Stimulated activated CD8-positive, alpha-beta memory T cell treated with anti-CD3 and anti-CD28 coated beads, Interleukin-15, amount 100 ng/mL, for 48 hours (primary cell): ENCODE measurements around the gene MAP3K6.

Experiments used
- DNase-seq, 2 donors: peaks; one replicate each; pipeline ENCODE4 v3.0.0-alpha.2; 2020; ENCODE audit warnings: low read depth in 2 of 2

MAP3K6 gene

DNA sequence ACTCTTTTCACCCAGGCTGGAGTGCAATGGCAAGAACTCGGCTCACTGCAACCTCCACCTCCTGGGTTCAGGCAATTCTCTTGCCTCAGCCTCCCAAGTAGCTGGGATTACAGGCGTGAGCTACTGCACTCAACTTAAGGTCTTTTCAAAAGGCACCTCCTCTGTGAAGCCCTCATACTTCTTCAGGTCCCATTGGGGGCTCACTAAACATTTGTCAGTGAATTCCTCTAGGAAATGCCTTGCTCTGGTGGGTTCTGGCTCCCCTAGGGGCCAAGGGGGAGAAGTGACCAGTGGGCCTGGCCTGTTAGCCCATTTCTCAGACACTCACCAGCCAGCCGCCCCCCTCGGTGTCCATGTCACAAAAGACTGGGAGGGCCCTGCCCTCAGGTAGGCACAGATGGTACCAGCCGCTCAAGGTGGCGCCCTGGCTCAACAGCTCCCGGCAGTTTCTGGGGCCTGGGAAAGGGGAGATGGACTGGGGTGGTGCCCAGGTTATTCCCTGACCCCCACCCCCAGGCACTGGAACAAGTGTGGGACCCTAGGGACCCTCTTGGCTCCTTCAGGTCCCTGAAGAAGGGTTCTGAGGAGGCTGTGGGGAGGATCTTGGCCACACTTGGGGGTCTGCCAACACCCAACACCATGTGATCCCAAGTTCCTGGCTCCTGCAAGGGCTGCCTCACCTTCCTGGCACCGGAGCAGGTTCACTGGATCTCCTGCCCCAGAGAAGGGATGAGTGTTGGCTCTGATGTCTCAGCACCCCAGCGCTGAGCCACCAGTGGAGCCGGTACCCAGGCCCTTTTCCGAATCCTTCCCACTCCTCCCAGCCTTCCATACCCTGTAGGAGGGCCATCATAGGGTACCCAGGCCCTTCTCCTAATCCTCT, 6.3 kb upstream of the MAP3K6 start:
- no peak for DNase-seq

GRCh38 chr1:27372022-27372807, 5.5 kb upstream of the MAP3K6 start:
- no peak for DNase-seq

- DNase-seq = no peak
These were observed 2.3 kb upstream of the MAP3K6 start for GRCh38 chr1:27368869-27369582.

DNA sequence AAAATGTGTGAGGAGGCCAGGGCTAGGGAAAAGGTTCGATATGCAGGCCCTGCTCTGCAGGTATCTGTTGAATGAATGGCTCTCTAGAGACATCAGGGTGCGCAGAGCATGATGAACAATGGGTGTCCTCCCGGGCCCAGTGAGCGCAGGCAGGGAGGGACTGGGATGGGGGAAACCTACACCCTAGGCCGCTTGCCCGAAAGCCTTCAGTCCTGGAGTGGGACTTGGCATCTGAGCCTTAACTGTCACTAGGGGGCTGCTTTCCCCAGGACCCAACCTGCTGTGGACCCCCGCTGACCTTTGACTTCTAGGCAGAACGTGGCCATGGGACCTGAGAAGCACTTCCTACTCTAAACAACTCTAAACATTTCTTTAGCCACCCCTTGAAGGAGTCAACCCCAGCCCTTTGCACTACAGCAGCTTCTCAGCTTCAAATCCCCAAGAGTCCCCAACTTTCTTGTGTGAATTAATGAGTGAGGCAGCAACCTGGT, 444 bp upstream of the MAP3K6 start:
- no peak for DNase-seq

DNA sequence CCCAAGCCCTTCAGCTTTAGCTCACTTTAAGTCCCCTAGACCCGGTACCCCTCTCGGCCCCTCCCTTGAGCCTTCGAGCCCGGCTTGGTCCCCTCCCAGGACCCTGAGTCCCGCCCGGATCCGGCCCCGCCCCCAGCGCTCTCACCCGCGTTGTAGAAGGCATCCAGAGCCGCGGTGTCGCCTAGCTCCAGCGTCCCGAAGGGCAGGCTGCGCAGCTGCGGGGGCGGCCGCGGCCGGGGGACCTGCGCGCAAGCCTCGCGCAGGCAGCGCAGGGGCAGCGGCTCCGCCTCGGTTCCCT, 699 bp downstream of the MAP3K6 start:
- DNase-seq = peak; percentile 77 to 78

DNA sequence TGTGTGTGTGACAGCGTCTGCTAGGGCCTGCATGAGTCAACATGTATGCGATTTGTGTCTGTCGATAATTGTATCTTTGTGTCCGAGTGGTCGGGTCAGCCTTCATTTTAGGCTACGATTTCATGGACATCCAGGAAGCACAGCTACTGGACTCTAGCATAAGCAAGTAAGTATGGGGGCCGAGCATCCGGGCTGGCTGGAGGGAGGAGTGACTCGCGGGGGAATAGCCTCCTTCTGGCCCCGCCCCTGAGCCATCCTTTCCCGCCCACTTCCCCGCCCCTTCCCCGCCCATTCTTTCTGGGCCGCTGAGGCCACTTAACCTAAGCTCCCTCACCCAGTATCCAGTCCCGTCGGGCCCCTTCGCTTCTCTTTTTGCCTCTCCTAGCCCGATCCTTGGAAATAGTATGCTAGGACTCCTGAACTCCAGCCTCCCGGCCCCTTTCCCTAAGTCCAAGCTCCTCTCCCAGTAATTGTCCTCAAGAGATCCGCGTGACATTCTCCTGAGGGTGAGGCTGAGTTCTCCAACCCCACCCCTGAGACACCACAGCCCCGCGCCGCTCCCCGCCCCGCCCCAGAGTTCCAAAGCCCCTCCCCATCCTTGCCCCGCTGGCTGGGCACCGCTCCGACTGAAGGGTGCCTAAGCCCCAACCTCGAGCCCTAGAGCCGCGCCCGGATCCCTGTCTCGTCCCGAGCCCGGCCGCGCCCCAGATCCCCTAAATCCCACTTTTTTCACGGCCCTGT, 1.2 kb downstream of the MAP3K6 start:
- peak in 1 of 2 donors; percentile 74 for DNase-seq

GRCh38 chr1:27364696-27365371, 1.9 kb downstream of the MAP3K6 start:
- DNase-seq = no peak

DNA sequence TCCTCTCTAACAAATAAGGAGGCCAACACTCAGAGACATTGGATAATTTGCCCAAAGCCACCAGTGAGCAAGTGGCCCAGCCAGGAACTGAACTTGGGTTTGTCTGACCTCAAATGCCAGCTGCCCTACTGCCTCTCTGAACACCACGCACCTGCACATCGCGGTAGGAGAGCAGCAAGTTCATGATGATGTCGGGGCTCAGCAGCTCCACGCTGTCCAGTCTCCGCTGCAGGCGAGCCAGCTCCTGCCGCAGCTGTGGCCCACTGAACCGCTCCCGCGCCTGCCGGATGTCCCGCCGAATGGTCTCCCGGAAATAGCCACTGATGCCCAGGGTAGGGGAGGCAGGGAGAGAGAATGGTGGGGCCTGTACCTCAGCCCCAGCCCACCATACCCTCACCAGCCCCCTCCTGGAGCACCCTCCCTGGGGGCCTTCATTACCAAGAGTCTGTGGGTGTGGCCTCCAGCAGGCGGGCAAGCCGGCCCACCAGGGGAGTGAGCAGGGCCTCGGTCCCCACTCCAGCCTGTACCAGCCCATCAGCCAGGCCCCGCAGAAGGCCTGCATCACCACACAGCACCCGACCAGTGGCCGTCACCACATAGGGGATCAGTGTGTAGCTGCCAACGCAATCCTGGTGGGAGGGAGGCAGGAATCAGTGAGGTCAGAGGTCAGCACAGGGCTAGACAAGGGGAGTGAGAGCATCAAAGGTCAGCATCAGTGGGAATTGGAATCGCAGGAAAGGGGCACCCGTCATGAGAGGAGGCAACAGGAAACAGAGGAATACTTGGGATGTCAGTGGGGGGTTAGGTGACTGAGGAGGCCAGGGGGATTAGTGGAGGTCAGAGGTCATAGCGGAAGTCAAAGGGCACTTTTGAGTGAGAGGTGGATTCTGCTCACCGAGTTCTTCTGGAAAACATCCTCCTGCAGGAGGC, 2.7 kb downstream of the MAP3K6 start:
- DNase-seq = no peak

- DNase-seq = no peak
These were observed 5.2 kb downstream of the MAP3K6 start for GRCh38 chr1:27361553-27361952.

DNA sequence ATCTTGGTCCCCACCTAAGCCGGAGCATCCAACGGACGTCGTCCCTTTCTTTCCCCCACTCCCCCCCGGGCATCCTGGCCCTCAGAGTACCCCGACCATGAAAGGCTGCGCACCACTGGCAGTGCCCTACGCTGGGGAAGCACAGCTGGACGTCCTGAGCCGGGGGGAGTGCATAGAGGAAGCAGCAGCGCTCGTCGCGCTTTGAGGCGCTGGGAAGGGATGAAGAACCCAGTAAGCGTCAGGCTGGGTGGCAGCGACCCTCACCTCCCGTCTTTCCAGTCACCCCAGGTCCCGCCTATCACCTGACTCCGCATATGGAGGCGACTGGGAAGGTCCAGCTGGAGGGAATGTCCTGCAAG, 5.7 kb downstream of the MAP3K6 start:
- no peak for DNase-seq

DNA sequence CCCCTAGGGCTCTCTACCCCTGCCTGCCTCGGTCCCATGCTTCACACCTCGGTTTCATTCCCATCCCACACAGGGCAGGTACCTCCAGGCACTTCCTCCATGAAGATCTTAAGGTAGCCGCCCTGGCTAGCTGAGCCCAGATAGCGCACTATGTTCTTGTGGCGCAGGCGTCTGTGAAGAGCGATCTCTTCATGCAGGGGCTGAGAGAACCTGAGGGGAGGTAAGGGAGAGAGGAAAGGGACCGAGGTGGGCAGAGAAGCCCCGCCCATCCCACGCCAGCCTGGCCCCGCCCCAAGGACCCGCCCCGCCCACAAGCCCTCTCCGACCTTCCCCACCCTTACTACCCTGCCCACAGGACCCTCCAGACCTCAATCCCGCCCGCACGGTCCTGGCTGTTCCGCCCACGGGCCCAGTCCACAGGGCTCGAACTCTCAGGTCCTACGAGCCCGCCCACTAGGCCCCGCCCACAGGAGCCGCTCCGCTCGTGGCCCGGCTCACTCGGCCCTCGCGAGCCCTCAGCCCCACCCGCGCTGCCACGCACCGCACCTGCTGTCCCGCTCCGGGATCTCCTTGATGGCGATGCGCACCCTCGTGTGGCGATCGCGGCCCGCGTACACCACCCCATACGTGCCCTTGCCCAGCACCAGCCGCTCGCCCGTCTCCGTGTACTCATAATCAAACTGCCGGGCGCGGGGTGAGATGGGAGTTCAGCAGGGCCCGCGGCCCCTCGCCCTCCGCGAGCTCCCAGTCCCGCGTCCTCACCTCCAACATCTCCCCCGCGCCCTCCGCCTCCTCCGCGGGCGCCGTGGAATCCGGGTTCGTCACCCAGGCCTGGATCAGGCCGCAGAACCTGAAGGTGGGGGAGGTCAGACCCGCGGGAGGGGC, 6.4 kb downstream of the MAP3K6 start:
- DNase-seq = no peak

DNA sequence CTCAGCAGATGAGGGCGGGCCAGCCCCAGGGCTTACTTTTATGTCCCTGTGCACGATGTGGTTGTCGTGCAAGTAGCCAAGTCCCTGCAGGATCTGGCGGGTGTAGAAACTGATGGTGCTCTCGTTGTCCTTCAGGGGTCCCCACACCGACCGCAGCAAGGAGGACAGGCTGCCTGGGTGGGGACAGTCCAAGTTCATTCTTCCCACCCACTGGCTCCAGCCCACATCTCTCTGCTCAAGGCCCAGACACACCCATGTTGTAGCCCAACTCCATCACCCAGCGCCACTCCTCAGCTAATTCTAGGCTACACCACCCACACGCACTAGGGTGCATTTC, 7.0 kb downstream of the MAP3K6 start:
- no peak for DNase-seq

- no peak for DNase-seq
These were observed 7.8 kb downstream of the MAP3K6 start for GRCh38 chr1:27358928-27359313.

- DNase-seq = no peak
These were observed 8.5 kb downstream of the MAP3K6 start for GRCh38 chr1:27358038-27358927.

DNA sequence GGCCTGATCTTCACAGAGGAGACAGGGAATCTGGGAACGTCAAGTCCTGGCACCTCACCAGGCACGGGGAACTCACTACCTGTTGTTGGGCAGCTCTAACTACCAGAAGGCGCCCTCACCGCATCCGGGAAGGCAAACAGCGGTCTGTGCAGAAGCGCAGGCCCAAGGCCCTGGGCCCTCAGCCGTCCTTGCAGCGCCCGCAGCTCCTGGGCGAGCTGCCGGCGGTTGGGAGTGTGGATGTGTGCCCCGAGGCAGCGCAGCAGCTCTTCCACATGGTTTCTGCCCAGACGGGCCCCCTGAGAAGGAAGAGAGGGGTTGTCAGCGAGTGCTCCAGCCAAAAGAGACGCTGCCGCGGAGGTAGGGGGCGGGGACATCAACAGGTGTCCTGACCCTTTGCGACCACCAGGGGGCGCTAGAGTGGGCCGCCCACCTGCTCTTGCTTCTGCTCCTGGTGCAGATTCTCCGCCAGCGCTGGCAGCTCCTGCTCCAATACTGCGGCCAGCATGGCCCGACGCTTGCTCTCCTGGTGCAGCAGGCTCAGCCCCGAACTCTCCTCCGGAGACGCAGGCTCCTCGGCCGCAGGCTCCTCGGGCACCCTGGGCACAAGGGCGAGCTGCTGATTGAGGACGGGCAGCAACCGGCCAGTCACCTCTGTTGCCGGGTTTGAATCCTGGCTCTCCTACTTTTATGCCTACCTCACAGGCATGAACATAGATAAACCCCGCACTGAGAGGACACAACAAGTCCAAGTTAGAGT, 9.3 kb downstream of the MAP3K6 start:
- peak; percentile 65 to 68 for DNase-seq

GRCh38 chr1:27356619-27357280, 10.0 kb downstream of the MAP3K6 start:
- peak in 1 of 2 donors; percentile 41 for DNase-seq

- no peak for DNase-seq
These were observed 10.5 kb downstream of the MAP3K6 start for GRCh38 chr1:27356277-27356618.
